GM19438 (cell line): ENCODE results near the gene TIMM13.
"Not testable (repeated sequence)": the region's sequence is repeated elsewhere in the genome, so short reads cannot be mapped to it uniquely, and the experiment has no call there.

ENCODE experiments used
- ATAC-seq: cut with Tn5 transposase; IDR thresholded peaks from one replicate; pipeline ENCODE4 v1.9.1; 2021; ENCODE audit warnings: low read depth; ENCODE audit not compliant: unreplicated experiment

TIMM13 gene

GRCh38 chr19:2432131-2432848 is 4.9 kb upstream of the TIMM13 start:
- ATAC-seq, result no peak

- ATAC-seq, result no peak
Measured at GRCh38 chr19:2431318-2432055, 4.1 kb upstream of the TIMM13 start.

- no peak for ATAC-seq
Measured at GRCh38 chr19:2429917-2430535, 2.6 kb upstream of the TIMM13 start.

GRCh38 chr19:2428756-2429711 is 1.6 kb upstream of the TIMM13 start:
- ATAC-seq, result no peak

- ATAC-seq, result no peak
Measured at GRCh38 chr19:2428321-2428690, 920 bp upstream of the TIMM13 start.

- no peak for ATAC-seq
Measured at GRCh38 chr19:2426611-2427428, 566 bp downstream of the TIMM13 start.

GRCh38 chr19:2425622-2426581 is 1.5 kb downstream of the TIMM13 start:
- no peak for ATAC-seq

GRCh38 chr19:2424686-2425621 is 2.4 kb downstream of the TIMM13 start:
- ATAC-seq, result no peak

- ATAC-seq, result no peak
Measured at GRCh38 chr19:2423915-2424685, 3.3 kb downstream of the TIMM13 start.

GRCh38 chr19:2423071-2423914 is 4.1 kb downstream of the TIMM13 start:
- no peak for ATAC-seq

GRCh38 chr19:2421581-2422306 is 5.6 kb downstream of the TIMM13 start:
- ATAC-seq, result no peak

- no peak for ATAC-seq
Measured at GRCh38 chr19:2420490-2420889, 6.9 kb downstream of the TIMM13 start.

- ATAC-seq, result no peak
Measured at GRCh38 chr19:2419754-2420153, 7.6 kb downstream of the TIMM13 start.

- no peak for ATAC-seq
Measured at GRCh38 chr19:2417881-2418406, 9.4 kb downstream of the TIMM13 start.

- ATAC-seq, result not testable (repeated sequence)
Measured at GRCh38 chr19:2417436-2417835, 9.9 kb downstream of the TIMM13 start.
